Smooth muscle cell of the umbilical artery (primary cell): ENCODE data around the gene PTPRG. TPM values are rescaled to one million over a fixed set of nuclear protein-coding genes. Genes with fewer than 3 reads are reported as not detected.

Source experiments
- total RNA-seq: library from RNA; depleted of rRNA; stranded (reverse); fragments of >200 nt; gene quantifications from 2 replicates; pipeline ENCODE4 v1.2.3, GENCODE V29; 2014

PTPRG gene
- total RNA-seq: 28.2 and 29.5 TPM in 2 replicates

DNA sequence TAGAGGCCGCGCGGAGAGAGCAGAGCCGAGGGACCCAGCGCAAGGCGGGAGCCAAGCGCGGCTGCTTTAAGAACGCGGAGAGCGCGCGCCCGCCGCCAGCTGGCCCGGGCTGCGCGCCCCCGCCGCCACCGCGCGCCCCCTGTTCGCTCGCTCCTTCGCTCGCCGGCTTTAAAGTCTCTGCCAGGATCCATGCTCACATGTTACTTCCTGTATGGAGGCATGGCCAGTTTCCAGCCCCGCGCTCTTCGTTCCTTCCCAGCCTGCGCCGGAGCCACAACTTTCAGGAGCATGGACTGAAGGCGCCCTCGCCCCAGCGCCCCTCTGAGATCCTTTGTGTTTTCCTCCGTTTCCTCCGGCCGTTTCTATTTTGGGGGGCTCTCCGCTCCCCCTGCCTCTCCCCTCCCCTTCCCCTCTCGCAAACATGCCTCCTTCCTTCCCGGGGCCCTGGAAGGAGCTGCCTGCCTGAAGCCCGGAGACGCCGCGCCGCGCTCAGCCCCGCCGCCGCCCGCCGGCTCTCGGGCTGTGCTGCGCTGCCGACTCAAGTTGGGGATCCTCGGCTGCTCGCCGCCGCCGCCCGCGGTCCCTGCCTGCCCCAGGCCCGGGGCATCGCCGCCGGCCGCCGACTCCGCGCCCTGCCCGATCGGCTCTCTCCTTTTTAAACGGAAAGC lies at the start of gene PTPRG:
TSS of gene PTPRG (plus strand) at position 198 of the 668 bp plus-strand sequence. CDS start 717 bp downstream, outside the sequence.

